Measurements from ENCODE around the gene RNF224. TPM values are rescaled to one million over a fixed set of nuclear protein-coding genes. Genes with fewer than 3 reads are reported as not detected.
A peak's percentile ranks its signal among the peaks of the same experiment; 100 is the strongest.

The RNF224 gene
- total and polyA plus RNA-seq, 2 of the 13 experiments (the other 11 are each of a cell fraction or from before 2014, with no cell fraction given), result 0.09 TPM; not detected in 1

DNA sequence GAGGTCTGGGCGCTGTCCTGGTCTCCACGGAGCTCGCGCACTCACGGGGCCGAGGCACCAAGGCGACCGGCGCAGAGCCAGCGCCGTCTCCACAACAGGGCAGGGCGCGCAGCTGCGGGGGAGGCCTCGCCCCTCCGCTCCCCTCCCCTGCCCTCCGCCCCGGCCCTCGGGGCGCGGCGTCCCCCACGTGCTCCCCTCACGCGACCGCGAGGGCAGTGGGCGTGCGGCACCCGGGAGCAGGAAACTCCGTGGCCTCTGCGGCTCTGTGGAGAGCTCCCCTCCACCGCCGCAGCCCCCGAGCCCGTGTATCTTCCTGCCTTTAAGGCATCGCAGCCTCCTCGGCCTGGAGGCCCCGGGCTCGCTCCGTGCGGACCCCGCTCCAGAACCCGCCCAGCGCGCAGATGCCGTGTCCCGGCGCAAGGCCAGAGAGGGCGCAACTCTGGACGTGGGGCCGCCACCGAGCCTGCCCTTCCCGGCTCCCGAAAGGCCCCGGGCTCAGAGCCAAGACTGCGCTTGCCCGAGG is 13.1 kb downstream of the RNF224 start (continued):
- TF ChIP-seq ZBTB7B (CRISPR knock-in tag; IDR thresholded peaks at IDR 0.05), result peak; percentile 76
- TF ChIP-seq, protein P1, sequence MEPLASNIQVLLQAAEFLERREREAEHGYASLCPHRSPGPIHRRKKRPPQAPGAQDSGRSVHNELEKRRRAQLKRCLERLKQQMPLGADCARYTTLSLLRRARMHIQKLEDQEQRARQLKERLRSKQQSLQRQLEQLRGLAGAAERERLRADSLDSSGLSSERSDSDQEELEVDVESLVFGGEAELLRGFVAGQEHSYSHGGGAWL (CRISPR knock-in tag; IDR thresholded peaks at IDR 0.05), result peak; percentile 86
- peak; percentile 84 for TF ChIP-seq TFDP1 (CRISPR knock-in tag; IDR thresholded peaks at IDR 0.05; ENCODE audit: borderline replicate concordance)
- TF ChIP-seq RBM39 (IDR thresholded peaks at IDR 0.05; ENCODE audit: low read depth, low read length, poor library complexity, severe bottlenecking), result no peak
- 0 out of 2 replicates have a peak, but pooled peaks have one; percentile 24 for TF ChIP-seq ZNF256 (CRISPR knock-in tag; conservative IDR thresholded peaks at IDR 0.05)
- TF ChIP-seq KDM6A (CRISPR knock-in tag; IDR thresholded peaks at IDR 0.05; ENCODE audit: low read depth), result peak; percentile 20; the same call in 1 of the 2 replicates
- 0 out of 2 replicates have a peak, but pooled peaks have one; percentile 26 for TF ChIP-seq ZNF546 (CRISPR knock-in tag; conservative IDR thresholded peaks at IDR 0.05)
- no peak for TF ChIP-seq NR2F6 (IDR thresholded peaks at IDR 0.05)
- TF ChIP-seq NR2F6 (CRISPR knock-in tag; IDR thresholded peaks at IDR 0.05), result peak; percentile 45; the same call in 1 of the 2 replicates
- no peak for TF ChIP-seq MAFK (conservative IDR thresholded peaks at IDR 0.05 in 1 of 2, IDR thresholded peaks at IDR 0.05 in 1 of 2; ENCODE audit: low read length in 2 of 2)
- no peak; the same call in 1 of the 2 replicates for TF ChIP-seq ERF (CRISPR knock-in tag; IDR thresholded peaks at IDR 0.05)
- no peak for TF ChIP-seq ZNF572 (CRISPR knock-in tag; IDR thresholded peaks at IDR 0.05)
- TF ChIP-seq, protein P2, sequence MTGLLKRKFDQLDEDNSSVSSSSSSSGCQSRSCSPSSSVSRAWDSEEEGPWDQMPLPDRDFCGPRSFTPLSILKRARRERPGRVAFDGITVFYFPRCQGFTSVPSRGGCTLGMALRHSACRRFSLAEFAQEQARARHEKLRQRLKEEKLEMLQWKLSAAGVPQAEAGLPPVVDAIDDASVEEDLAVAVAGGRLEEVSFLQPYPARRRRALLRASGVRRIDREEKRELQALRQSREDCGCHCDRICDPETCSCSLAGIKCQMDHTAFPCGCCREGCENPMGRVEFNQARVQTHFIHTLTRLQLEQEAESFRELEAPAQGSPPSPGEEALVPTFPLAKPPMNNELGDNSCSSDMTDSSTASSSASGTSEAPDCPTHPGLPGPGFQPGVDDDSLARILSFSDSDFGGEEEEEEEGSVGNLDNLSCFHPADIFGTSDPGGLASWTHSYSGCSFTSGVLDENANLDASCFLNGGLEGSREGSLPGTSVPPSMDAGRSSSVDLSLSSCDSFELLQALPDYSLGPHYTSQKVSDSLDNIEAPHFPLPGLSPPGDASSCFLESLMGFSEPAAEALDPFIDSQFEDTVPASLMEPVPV (CRISPR knock-in tag; IDR thresholded peaks at IDR 0.05), result no peak; the same call in 1 of the 2 replicates
- TF ChIP-seq, protein P3, sequence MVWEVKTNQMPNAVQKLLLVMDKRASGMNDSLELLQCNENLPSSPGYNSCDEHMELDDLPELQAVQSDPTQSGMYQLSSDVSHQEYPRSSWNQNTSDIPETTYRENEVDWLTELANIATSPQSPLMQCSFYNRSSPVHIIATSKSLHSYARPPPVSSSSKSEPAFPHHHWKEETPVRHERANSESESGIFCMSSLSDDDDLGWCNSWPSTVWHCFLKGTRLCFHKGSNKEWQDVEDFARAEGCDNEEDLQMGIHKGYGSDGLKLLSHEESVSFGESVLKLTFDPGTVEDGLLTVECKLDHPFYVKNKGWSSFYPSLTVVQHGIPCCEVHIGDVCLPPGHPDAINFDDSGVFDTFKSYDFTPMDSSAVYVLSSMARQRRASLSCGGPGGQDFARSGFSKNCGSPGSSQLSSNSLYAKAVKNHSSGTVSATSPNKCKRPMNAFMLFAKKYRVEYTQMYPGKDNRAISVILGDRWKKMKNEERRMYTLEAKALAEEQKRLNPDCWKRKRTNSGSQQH (CRISPR knock-in tag; IDR thresholded peaks at IDR 0.05; ENCODE audit: low read depth), result no peak
- 0 out of 2 replicates have a peak, but pooled peaks have one; percentile 42 for TF ChIP-seq PITX1 (CRISPR knock-in tag; IDR thresholded peaks at IDR 0.05)
- peak; percentile 84 for TF ChIP-seq HOXA5 (CRISPR knock-in tag; IDR thresholded peaks at IDR 0.05)
- no peak for TF ChIP-seq ZNF740 (CRISPR knock-in tag; IDR thresholded peaks at IDR 0.05)
- TF ChIP-seq, protein P4, sequence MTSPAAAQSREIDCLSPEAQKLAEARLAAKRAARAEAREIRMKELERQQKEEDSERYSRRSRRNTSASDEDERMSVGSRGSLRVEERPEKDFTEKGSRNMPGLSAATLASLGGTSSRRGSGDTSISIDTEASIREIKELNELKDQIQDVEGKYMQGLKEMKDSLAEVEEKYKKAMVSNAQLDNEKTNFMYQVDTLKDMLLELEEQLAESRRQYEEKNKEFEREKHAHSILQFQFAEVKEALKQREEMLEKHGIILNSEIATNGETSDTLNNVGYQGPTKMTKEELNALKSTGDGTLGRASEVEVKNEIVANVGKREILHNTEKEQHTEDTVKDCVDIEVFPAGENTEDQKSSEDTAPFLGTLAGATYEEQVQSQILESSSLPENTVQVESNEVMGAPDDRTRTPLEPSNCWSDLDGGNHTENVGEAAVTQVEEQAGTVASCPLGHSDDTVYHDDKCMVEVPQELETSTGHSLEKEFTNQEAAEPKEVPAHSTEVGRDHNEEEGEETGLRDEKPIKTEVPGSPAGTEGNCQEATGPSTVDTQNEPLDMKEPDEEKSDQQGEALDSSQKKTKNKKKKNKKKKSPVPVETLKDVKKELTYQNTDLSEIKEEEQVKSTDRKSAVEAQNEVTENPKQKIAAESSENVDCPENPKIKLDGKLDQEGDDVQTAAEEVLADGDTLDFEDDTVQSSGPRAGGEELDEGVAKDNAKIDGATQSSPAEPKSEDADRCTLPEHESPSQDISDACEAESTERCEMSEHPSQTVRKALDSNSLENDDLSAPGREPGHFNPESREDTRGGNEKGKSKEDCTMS (CRISPR knock-in tag; conservative IDR thresholded peaks at IDR 0.05), result no peak
- TF ChIP-seq ZNF790 (CRISPR knock-in tag; IDR thresholded peaks at IDR 0.05; ENCODE audit: borderline replicate concordance), result peak; percentile 93; the same call in 1 of the 2 replicates
- TF ChIP-seq RFXAP (CRISPR knock-in tag; IDR thresholded peaks at IDR 0.05; ENCODE audit: borderline replicate concordance), result peak; percentile 43; the same call in 1 of the 2 replicates
- TF ChIP-seq ZBTB25 (CRISPR knock-in tag; IDR thresholded peaks at IDR 0.05), result peak; percentile 96
- no peak for TF ChIP-seq TBP (CRISPR knock-in tag; IDR thresholded peaks at IDR 0.05)
